Iris pigment epithelial cell (primary cell): ENCODE results near the gene APP.

Source experiments
- DNase-seq: peaks from one replicate; pipeline ENCODE4 v3.0.0-alpha.2; 2011; ENCODE audit warnings: low read depth

APP gene

DNA sequence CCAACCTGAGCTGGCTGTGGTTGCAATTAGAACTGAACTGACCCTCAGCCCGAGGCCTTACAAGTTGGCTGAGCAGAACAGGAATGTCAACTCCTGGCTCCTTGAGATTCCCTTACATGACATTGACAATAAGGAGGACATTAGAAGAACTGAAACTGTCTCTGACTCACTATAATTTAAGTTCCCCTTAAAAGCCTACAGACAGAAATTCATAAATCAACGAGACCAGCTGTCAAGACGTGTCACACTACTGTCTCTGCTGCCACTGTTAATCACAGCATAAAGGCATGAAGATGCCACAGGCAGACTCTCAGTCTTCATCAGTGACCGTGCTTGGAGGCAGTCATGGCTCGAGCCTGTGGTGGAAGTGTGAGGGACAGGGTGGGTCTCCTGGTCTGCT, 267.0 kb downstream of the APP start:
- no peak for DNase-seq

GRCh38 chr21:25901330-25901979, 269.1 kb downstream of the APP start:
- peak; percentile 33 for DNase-seq

DNA sequence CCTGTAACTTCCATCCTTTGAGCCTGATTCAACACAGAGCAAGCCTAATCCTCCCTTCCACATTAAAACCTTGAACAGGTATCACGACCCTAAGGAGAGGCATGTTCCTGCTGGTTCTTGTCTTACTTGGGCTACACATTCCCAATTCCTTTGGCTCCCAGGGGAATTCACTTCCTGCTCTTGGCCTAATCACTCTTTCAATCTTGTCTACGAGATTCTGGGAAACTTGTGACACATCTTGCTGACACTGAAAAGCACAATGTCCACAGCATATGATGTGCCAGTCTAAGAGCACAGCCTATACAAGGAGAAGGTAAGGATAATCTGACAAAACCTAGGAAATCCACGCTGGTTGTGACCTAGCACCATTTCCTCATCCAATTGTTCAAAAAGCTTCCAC, 271.9 kb downstream of the APP start:
- no peak for DNase-seq

GRCh38 chr21:25897383-25897782, 273.2 kb downstream of the APP start:
- no peak for DNase-seq

DNA sequence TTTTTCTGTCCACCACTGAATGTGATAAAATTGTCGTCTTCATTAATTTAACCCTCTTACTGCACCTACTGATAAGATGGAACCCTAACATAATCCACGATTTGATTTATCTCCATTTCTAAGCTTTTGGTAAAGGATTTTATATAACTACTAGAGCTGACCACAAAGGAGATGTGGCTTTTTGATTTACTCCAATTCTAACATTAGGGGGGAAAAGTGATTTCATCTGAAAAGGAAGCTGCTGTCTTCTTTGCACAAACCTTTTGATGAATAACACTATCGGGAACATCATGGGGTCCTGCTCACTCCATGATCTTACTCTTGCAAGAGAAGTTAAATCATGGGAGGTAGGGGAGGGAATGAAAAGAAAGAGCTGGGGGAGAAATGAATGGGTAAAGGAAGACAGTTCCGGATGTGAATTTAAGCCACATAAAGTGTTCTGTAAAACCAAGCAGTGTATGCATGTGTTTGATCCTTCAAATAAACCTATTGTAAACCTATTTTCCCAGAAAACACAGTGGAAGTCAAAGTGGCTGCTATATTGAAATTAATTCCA, 274.0 kb downstream of the APP start:
- DNase-seq = no peak

- DNase-seq = peak; percentile 41
Measured at GRCh38 chr21:25895565-25896205, 274.9 kb downstream of the APP start.

DNA sequence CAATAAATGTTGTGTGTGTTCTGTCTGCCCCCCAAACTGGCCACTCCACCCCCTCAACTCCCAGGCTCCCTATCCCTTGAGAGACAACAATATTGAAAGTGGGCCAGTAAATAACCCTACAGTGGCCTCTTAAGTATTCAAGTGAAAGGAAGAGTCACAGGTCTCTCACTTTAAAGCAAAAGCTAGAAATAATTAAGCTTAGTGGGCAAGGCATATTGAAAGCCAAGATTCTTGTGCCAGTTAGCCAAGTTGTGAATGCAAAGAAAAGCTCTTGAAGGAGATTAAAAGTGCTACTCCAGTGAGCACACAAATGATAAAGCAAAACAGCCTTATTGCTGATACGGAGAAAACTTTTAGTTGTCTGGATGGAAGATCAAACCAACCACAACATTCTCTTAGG, 277.4 kb downstream of the APP start:
- no peak for DNase-seq

DNA sequence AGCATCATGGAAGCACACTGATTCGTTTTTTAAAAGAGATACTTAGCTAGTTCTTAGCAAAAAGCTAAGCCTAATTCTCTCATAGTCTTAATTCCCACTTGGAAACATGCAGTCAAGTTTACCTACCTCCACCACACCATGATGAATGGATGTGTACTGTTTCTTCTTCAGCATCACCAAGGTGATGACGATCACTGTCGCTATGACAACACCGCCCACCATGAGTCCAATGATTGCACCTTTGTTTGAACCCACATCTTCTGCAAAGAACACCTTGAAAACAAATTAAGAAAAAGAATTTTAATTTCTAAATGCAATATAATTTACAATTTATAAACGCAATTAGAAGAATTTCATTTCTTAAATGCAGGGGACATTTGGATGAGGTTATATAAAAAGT, 279.0 kb downstream of the APP start:
- DNase-seq = no peak

DNA sequence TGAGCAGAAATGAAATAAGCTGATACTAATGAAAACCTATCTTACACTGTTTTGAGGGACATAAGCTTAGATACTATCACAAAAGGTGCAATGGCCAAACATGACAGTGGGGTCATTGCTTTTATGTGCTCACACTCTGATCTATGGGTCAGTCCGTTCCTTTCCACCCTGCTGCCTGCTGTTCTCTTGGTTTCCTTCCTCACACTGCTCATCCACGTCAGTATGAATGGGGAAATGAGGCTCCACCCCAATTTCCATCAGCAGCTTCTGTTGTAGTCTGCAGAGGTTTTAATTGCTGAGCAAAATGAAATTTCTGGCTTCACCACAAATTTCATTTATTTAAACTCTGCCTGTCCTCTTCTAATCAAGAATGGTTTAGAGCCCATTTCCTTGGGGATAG, 280.6 kb downstream of the APP start:
- DNase-seq = no peak

DNA sequence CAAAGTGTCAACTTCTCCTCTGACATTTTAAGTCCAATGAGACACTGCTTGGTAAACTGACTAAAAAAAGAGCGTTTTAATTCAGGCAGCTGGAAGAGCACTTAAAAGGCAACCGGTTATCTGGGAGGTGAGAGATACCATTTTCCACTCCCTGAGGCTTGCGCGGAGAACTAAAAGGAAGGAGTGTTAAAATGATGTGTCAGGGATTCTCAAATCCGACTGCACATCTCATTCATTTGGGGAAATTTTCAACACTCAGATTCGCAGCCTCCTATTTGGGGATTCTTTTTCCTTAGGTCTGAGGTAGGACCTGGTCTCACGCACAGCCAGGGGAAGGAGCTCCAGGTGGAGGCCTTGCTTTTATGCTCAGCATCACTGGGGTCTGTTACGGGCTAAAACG, 281.9 kb downstream of the APP start:
- no peak for DNase-seq

DNA sequence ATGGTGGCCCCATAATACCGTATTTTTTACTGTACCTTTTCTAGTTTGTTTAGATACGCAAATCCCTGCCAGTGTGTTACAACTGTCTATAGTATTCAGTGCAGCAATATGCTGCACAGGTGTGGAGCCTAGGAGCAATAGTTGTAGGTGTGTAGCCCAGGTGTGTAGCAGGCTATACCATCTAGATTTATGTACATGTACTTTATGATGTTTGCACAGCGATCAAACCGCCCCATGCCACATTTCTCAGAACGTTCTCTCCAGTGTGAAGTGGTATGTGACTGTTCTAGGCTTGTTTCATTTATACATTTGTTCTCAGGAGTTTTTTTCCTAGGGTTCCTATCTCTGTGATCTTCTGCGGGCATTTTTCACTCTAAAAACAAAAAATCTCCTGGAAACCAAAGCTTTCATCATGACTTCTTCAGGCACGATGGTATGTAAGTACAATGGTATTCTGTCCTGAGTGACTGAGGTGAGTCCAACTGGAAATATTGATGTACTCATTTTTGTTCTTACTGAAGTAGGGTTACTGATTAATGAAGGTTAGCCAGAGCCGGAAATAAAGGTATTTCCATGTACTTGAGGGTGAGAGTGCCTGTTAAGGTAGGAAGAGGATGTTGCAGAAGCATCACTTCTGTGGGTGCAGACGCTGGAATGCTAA, 282.8 kb downstream of the APP start:
- DNase-seq = no peak

- DNase-seq = no peak
Measured at GRCh38 chr21:25887166-25887565, 283.4 kb downstream of the APP start.

DNA sequence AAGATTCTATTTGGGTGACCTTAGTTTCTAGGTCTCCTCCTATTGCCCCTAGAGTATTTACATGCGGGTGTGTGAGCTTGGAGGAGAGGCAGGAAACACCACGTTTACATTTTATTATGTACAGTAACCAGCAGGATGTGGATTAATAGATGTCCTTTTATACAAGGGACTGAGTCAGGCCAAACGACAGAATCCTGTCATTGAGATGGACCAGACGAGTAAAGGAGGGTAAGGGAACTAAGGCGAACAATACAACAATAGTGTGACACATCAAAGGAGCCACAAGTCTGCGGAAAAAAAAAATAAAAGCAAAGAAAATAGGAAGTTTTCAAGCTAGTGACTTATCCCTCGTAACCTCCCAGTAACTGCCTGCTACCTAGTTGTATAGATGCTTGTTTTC, 284.7 kb downstream of the APP start:
- DNase-seq = no peak

DNA sequence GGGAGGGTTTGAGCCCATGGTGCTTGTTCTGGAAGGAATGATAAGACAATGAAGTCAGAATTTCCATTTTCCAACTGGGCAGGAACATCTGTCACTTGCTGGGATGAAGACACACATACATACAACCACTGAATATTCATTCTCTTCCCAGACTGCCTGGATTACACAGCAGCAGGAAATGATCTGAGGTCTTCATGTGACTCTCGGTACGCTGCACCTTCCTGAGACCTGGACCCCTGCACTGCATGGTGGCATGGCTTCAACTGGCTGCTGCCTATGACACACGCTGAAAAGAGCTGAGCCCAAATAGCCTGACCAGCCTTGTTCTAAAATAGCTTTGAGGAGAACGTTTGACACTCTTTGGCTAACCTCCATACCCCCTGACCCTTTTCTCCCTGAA, 285.2 kb downstream of the APP start:
- DNase-seq = no peak

- DNase-seq = no peak
Measured at GRCh38 chr21:25884311-25884710, 286.3 kb downstream of the APP start.

GRCh38 chr21:25881524-25882376, 288.8 kb downstream of the APP start:
- DNase-seq = peak; percentile 63

DNA sequence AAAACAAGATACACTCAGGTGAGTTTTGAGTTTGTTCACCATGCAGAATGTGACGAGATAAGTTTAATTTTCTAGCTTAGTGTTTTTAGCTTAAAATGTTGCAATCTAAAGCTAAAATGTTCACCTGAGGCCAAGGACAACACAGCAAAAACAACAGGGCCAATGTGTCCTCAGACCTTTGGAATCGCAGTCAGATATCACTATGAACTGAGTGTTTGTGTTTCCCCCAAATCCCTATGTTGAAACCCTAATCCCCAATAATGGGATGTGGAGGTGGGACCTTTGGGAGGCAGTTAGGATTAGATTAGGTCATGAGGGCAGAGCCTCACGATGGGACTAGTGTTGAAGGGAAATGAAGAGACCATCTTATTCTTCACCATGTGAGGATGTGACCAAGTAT, 291.4 kb downstream of the APP start:
- no peak for DNase-seq

- DNase-seq = peak; percentile 32
Measured at GRCh38 chr21:25878344-25878743, 292.2 kb downstream of the APP start.

DNA sequence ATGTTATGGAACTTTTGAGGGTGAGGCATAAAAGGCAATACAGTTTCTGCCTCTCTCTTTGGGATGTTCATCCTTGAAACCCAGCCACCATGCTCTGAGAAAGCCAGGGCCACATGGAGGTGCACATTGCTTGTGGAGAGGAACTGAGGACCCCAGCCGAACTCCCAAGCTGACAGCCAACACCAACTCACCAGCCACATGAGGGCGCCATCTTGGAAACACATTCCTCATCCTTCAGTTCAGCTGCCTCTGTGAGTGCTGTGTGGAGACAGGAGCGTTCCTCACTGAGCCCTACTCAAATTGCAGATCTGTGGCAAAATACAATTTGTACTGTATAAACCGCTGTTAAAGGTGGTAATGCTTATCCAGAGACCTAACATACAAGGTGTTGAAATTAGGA, 298.3 kb downstream of the APP start:
- DNase-seq = no peak

- DNase-seq = no peak
Measured at GRCh38 chr21:25871566-25871965, 299.0 kb downstream of the APP start.

- no peak for DNase-seq
Measured at GRCh38 chr21:25870084-25870483, 300.5 kb downstream of the APP start.

- DNase-seq = no peak
Measured at GRCh38 chr21:25867061-25867460, 303.5 kb downstream of the APP start.
